ENCODE results near the gene GNAL. TPM values are rescaled to one million over a fixed set of nuclear protein-coding genes. Genes with fewer than 3 reads are reported as not detected.

GNAL gene
- total RNA-seq, 1 experiment from 2014 or later: 0.06 TPM

- Histone ChIP-seq H3K36me3 (ENCODE audit: insufficient read depth, low read length, poor library complexity, severe bottlenecking) (no peaks in the 10 kb centered on the region), H3K27ac (ENCODE audit: low read depth, low read length, poor library complexity, severe bottlenecking) (no peak overlapping the region), H3K4me1 (ENCODE audit: insufficient read depth, low read length, poor library complexity, severe bottlenecking) (no peaks in the 10 kb centered on the region), H3K4me3 (ENCODE audit: low read depth, low read length, poor library complexity, severe bottlenecking) (no peak overlapping the region), H3K27me3 (replicated peaks; ENCODE audit: insufficient read depth, low read depth, low read length, poor library complexity) (peaks cover 76% of the 10 kb centered on the region), H3K9me3 (ENCODE audit: low read depth, low read length, poor library complexity, severe bottlenecking) (no peaks in the 10 kb centered on the region)
- ChIA-PET CTCF (no interaction called here), POLR2A (ENCODE audit: low non-redundant PET) (no interaction called here)
- intact Hi-C loops (cut with micrococcal nuclease; ENCODE audit: unreplicated experiment): loop anchor here (10.0 kb wide), 2 partner anchors 198 to 498 kb away; no protein-coding TSS in a partner anchor
- no TSS peak for BruUV-seq (replicated peaks)
- DNase-seq (ENCODE audit: low spot score): no peak
- TF ChIP-seq CTCF (conservative IDR thresholded peaks at IDR 0.05; ENCODE audit: low read depth, low read length): no peak
- no peak for TF ChIP-seq EZH2 (IDR thresholded peaks at IDR 0.05; ENCODE audit: borderline replicate concordance, low read depth, low read length, poor library complexity, severe bottlenecking)
These were observed 47.6 kb downstream of the GNAL start for GRCh38 chr18:11736656-11737055.

- H3K9me3 ChIP-seq (ENCODE audit: low read depth, low read length, poor library complexity, severe bottlenecking): no peaks in the 10 kb centered on the region
These were observed 50.8 kb downstream of the GNAL start for GRCh38 chr18:11739893-11740292.

GRCh38 chr18:11740461-11740860 lies 51.4 kb downstream of the GNAL start:
- intact Hi-C loops (cut with micrococcal nuclease; ENCODE audit: unreplicated experiment): loop anchor here (5.0 kb wide), 1 partner anchor 83 kb away; no protein-coding TSS in a partner anchor
- ChIA-PET POLR2A (ENCODE audit: low non-redundant PET) (no interaction called here), CTCF (no interaction called here)
- TF ChIP-seq EZH2 (IDR thresholded peaks at IDR 0.05; ENCODE audit: borderline replicate concordance, low read depth, low read length, poor library complexity, severe bottlenecking) (no peak), CTCF (conservative IDR thresholded peaks at IDR 0.05; ENCODE audit: low read depth, low read length) (no peak)
- Histone ChIP-seq H3K4me1 (ENCODE audit: insufficient read depth, low read length, poor library complexity, severe bottlenecking) (no peaks in the 10 kb centered on the region), H3K27me3 (replicated peaks; ENCODE audit: insufficient read depth, low read depth, low read length, poor library complexity) (peaks cover 92% of the 10 kb centered on the region), H3K36me3 (ENCODE audit: insufficient read depth, low read length, poor library complexity, severe bottlenecking) (no peaks in the 10 kb centered on the region), H3K9me3 (ENCODE audit: low read depth, low read length, poor library complexity, severe bottlenecking) (no peaks in the 10 kb centered on the region), H3K4me3 (ENCODE audit: low read depth, low read length, poor library complexity, severe bottlenecking) (no peak overlapping the region), H3K27ac (ENCODE audit: low read depth, low read length, poor library complexity, severe bottlenecking) (no peak overlapping the region)
- no peak for DNase-seq (ENCODE audit: low spot score)
- no TSS peak for BruUV-seq (replicated peaks)

More at GRCh38 chr18:11739893-11740292, 50.8 kb downstream of the GNAL start:
- H3K4me1 ChIP-seq (ENCODE audit: insufficient read depth, low read length, poor library complexity, severe bottlenecking): no peaks in the 10 kb centered on the region
- no peak overlapping the region for H3K4me3 ChIP-seq (ENCODE audit: low read depth, low read length, poor library complexity, severe bottlenecking)
- CTCF ChIA-PET: no interaction called here
- DNase-seq (ENCODE audit: low spot score): no peak
- POLR2A ChIA-PET (ENCODE audit: low non-redundant PET): no interaction called here
- TF ChIP-seq CTCF (conservative IDR thresholded peaks at IDR 0.05; ENCODE audit: low read depth, low read length): no peak
- no peak for TF ChIP-seq EZH2 (IDR thresholded peaks at IDR 0.05; ENCODE audit: borderline replicate concordance, low read depth, low read length, poor library complexity, severe bottlenecking)
- H3K27me3 ChIP-seq (replicated peaks; ENCODE audit: insufficient read depth, low read depth, low read length, poor library complexity): peaks cover 91% of the 10 kb centered on the region
- no peak overlapping the region for H3K27ac ChIP-seq (ENCODE audit: low read depth, low read length, poor library complexity, severe bottlenecking)
- BruUV-seq (replicated peaks): no TSS peak
- no peaks in the 10 kb centered on the region for H3K36me3 ChIP-seq (ENCODE audit: insufficient read depth, low read length, poor library complexity, severe bottlenecking)
- intact Hi-C loops (cut with micrococcal nuclease; ENCODE audit: unreplicated experiment): loop anchor here (5.0 to 10.0 kb wide), 3 partner anchors 83 to 495 kb away; no protein-coding TSS in a partner anchor

All from A673 (cell line).